OCI-LY1 (cell line): ENCODE results near the gene SPARC.

ENCODE experiments used
- CTCF ChIP-seq: fragments of 200-600 bp; sonication (generic), shearing (Covaris generic); IDR thresholded peaks from 2 replicates; pipeline ENCODE4 v1.5.1; 2017; ENCODE audit warnings: mild to moderate bottlenecking, antibody characterized with exemption, low read length, moderate library complexity, mixed read lengths
- EZH2 ChIP-seq: fragments of 200-600 bp; sonication (generic), shearing (Covaris generic); IDR thresholded peaks from 2 replicates; pipeline ENCODE4 v1.8.0; 2017; ENCODE audit warnings: borderline replicate concordance, mixed run types, mild to moderate bottlenecking, antibody characterized with exemption, low read length, moderate library complexity, mixed read lengths

- TF ChIP-seq CTCF (no peak), EZH2 (no peak)
Measured at GRCh38 chr5:151735646-151736045, 48.9 kb upstream of the SPARC start.
